HEK293T (cell line): ENCODE results near the gene SAFB.

Experiments used
- CTCF ChIA-PET: fragments of 350-600 bp; formaldehyde crosslinking; extraction: SDS; loops from one replicate; lab custom pipeline; 2021; ENCODE audit warnings: antibody characterized with exemption, inconsistent platforms; lab: Yijun Ruan, JAX
- POLR2A ChIA-PET: fragments of 350-600 bp; formaldehyde crosslinking; extraction: SDS; loops from one replicate; lab custom pipeline; 2020; ENCODE audit warnings: antibody characterized with exemption, inconsistent platforms; lab: Yijun Ruan, JAX
- DNase-seq: peaks from one replicate; pipeline ENCODE4 v3.0.0; 2012; ENCODE audit warnings: mixed read lengths; ENCODE audit errors: extremely low spot score
- ARNT ChIP-seq: fragments of 450-650 bp; IDR thresholded peaks from 2 replicates; pipeline ENCODE4 v1.6.1; 2017; ENCODE audit warnings: mild to moderate bottlenecking
- BHLHE40 ChIP-seq: fragments of 450-650 bp; IDR thresholded peaks from 2 replicates; pipeline ENCODE4 v1.6.1; 2016; ENCODE audit warnings: mild to moderate bottlenecking, moderate library complexity, borderline replicate concordance
- CTBP1 ChIP-seq: fragments of 450-650 bp; IDR thresholded peaks from 2 replicates; pipeline ENCODE4 v1.6.1; 2016; ENCODE audit warnings: borderline replicate concordance
- ELF4 ChIP-seq: fragments of 450-650 bp; IDR thresholded peaks from 2 replicates; pipeline ENCODE4 v1.6.1; 2017; ENCODE audit warnings: antibody characterized with exemption
- FOXA1 ChIP-seq: fragments of 450-650 bp; IDR thresholded peaks from 2 replicates; pipeline ENCODE4 v1.6.1; 2016; ENCODE audit warnings: mild to moderate bottlenecking
- FOXK2 ChIP-seq: fragments of 450-650 bp; IDR thresholded peaks from 2 replicates; pipeline ENCODE4 v1.6.1; 2016; ENCODE audit warnings: mild to moderate bottlenecking
- FOXM1 ChIP-seq: fragments of 450-650 bp; IDR thresholded peaks from 2 replicates; pipeline ENCODE4 v1.6.1; 2017; ENCODE audit warnings: mild to moderate bottlenecking, borderline replicate concordance
- HDGF ChIP-seq: fragments of 450-650 bp; IDR thresholded peaks from 2 replicates; pipeline ENCODE4 v1.6.1; 2017; ENCODE audit warnings: antibody characterized with exemption, borderline replicate concordance
- L3MBTL2 ChIP-seq: fragments of 450-650 bp; conservative IDR thresholded peaks from 2 replicates; pipeline ENCODE4 v1.6.1; 2016; ENCODE audit warnings: mild to moderate bottlenecking
- LEF1 ChIP-seq: fragments of 450-650 bp; IDR thresholded peaks from 2 replicates; pipeline ENCODE4 v1.6.1; 2017; ENCODE audit warnings: mild to moderate bottlenecking, borderline replicate concordance
- NFRKB ChIP-seq: fragments of 450-650 bp; IDR thresholded peaks from 2 replicates; pipeline ENCODE4 v1.6.1; 2016; ENCODE audit warnings: mild to moderate bottlenecking, moderate library complexity
- SP1 ChIP-seq: fragments of 450-650 bp; IDR thresholded peaks from 2 replicates; pipeline ENCODE4 v1.6.1; 2017
- SUZ12 ChIP-seq: fragments of 450-650 bp; IDR thresholded peaks from 2 replicates; pipeline ENCODE4 v1.6.1; 2016; ENCODE audit warnings: mild to moderate bottlenecking
- TARDBP ChIP-seq: fragments of 450-650 bp; IDR thresholded peaks from 2 replicates; pipeline ENCODE4 v1.6.1; 2016
- ZNF384 ChIP-seq: fragments of 450-650 bp; IDR thresholded peaks from 2 replicates; pipeline ENCODE4 v1.6.1; 2016
- TF ChIP-seq, protein P1 (sequence below): fragments of 450-650 bp; IDR thresholded peaks from 2 replicates; pipeline ENCODE4 v1.6.1; 2016

SAFB gene

DNA sequence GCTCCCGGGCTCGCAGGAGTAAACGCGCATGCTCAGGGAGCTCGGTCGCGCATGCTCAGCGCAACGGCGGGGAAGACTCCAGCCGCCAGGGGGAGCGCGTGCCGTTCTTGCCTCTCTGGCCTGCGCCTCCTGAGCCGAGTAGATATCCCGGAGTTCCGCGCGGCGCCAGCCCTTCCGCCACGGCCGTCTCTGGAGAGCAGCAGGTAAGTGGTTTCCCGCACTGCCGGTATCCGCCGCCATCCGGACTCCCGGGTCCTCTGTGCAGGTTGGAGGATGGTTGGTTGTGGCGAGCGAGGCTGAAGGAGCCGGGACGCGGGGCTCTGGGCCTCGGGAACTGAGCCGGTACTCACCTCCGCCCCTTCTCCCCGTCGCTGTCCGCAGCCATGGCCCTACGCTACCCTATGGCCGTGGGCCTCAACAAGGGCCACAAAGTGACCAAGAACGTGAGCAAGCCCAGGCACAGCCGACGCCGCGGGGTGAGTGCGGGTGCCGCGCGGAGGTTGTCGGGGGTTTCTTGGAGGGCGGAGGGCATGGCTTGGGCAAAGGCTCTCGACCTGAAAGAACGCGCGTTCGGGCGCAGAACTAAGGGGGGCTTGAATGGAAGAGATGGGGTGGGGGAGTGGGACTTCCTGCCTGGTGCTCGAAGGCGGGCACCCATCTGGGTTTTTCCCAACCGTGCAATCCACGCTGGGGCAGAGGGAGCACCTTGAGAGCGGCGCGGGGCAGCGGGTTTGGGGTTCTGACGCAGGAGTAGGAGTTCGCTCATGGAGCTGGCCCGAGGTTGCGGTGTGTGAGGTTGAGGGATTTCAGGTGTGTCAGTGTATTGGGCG, 67.5 kb downstream of the SAFB start, which contains the start of gene RPL36:
Gene RPL36, plus strand, starts transcription at position 171 of the 830 bp plus-strand sequence. Its CDS starts 213 bp downstream, at position 384.
- DNase-seq, result peak; percentile 92
- POLR2A ChIA-PET, result interaction anchor here (0.6 to 4.2 kb wide), 29 partner anchors 8 to 332 kb away, joined by 3 to 49 read pairs (median 4); partner anchors contain the start of genes CATSPERD, DUS3L, HSD11B1L and LONP1
- CTCF ChIA-PET, result interaction anchor here (0.7 to 1.6 kb wide), 9 partner anchors 17 to 138 kb away, joined by 3 to 6 read pairs (median 4); partner anchors contain the start of genes CATSPERD and LONP1
- TF ChIP-seq BHLHE40, result no peak
- TF ChIP-seq FOXA1, result no peak
- TF ChIP-seq ELF4, result peak; percentile 96
- TF ChIP-seq TARDBP, result peak; percentile 42; the same call in 1 of the 2 replicates
- TF ChIP-seq LEF1, result peak; percentile 76; the same call in 1 of the 2 replicates
- TF ChIP-seq ARNT, result peak; percentile 51; the same call in 1 of the 2 replicates
- no peak for TF ChIP-seq SP1
- TF ChIP-seq ZNF384, result no peak
- no peak for TF ChIP-seq SUZ12
- TF ChIP-seq, protein P1, sequence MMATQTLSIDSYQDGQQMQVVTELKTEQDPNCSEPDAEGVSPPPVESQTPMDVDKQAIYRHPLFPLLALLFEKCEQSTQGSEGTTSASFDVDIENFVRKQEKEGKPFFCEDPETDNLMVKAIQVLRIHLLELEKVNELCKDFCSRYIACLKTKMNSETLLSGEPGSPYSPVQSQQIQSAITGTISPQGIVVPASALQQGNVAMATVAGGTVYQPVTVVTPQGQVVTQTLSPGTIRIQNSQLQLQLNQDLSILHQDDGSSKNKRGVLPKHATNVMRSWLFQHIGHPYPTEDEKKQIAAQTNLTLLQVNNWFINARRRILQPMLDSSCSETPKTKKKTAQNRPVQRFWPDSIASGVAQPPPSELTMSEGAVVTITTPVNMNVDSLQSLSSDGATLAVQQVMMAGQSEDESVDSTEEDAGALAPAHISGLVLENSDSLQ, result no peak

DNA sequence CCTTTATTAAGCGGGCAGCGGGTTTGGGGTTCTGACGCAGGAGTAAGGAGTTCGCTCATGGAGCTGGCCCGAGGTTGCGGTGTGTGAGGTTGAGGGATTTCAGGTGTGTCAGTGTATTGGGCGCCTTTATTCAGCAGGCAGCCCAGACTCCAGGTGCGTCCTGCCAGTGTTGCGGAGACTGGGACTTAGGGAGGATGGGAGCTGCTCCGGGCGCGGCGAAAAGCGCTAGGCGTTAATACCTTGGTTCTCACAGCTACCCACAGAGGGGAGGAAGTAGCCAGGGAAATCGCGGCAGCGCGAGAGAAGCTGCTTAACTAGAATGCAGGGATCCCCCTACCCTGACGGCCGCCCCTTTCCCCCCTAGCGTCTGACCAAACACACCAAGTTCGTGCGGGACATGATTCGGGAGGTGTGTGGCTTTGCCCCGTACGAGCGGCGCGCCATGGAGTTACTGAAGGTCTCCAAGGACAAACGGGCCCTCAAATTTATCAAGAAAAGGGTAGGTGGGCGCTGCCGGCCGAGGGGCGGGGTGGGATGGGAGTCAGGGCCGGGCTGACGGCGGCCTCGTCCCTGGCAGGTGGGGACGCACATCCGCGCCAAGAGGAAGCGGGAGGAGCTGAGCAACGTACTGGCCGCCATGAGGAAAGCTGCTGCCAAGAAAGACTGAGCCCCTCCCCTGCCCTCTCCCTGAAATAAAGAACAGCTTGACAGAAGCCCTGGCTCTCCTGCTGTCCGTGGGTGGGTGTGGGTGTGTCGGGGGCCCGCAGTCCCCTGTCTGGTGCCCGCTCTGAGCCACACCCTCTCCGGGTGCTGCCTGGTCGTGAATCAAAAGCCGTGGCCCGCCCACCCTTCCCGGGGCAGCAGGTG, 68.3 kb downstream of the SAFB start:
- no peak for TF ChIP-seq ARNT
- no peak for TF ChIP-seq ZNF384
- TF ChIP-seq L3MBTL2, result no peak
- no peak for TF ChIP-seq CTBP1
- TF ChIP-seq FOXK2, result no peak
- no peak for TF ChIP-seq LEF1
- TF ChIP-seq HDGF, result no peak
- POLR2A ChIA-PET, result interaction anchor here (0.7 to 1.7 kb wide), 10 partner anchors 12 to 331 kb away, joined by 3 to 35 read pairs (median 4); partner anchors contain the start of genes CATSPERD, DUS3L, LONP1 and SAFB
- no peak for DNase-seq
- CTCF ChIA-PET, result no interaction called here

DNA sequence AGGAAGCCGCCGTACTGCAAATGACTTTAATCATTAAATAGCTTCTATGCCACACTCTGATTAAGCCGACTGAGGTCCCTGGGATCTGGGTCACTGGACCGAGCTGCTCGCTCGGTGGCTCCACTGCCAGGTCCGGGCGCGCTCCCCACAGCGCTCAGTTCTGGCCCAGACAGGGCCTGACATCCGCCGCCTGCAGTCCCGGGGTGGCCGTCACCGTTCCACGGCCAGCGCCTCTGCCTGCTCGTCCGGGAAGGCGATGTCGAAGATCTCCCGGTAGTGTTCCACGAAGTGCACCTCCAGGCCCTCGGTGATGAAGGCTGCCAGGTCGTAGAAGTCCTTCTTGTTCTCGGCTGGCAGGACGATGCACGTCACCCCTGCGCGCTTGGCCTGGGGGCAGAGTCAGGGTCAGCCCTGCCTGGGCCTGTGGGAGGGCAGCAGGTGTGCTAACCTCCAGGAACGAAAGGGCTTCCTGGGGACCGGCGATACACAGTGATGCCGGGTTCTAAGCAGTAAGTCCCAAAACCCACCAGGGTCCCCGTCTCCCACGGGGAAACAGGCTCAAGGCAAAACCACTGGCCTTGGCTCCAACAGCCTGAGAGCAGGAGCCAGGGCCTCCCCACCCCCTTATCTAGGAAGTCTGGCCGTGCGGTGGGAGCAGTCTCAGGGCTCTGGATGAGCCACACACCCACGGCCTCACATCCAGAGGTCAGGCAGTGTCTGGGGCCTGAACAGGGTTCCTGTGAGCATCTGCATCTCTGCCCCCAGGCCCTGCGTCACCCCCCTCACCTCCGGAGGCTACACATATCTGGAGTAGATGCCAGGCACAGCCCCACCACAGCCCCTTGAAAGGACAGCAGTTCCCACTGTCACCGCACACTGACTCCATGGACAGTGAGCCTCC, 69.2 kb downstream of the SAFB start:
- POLR2A ChIA-PET, result interaction anchor here (0.8 to 2.4 kb wide), 8 partner anchors 13 to 330 kb away, joined by 3 to 35 read pairs (median 5); partner anchors contain the start of genes CATSPERD, DUS3L, LONP1 and SAFB
- TF ChIP-seq FOXM1 (no peak), TARDBP (no peak), ZNF384 (no peak), ARNT (no peak), BHLHE40 (no peak), SP1 (no peak)
- no peak for DNase-seq
- CTCF ChIA-PET, result no interaction called here

DNA sequence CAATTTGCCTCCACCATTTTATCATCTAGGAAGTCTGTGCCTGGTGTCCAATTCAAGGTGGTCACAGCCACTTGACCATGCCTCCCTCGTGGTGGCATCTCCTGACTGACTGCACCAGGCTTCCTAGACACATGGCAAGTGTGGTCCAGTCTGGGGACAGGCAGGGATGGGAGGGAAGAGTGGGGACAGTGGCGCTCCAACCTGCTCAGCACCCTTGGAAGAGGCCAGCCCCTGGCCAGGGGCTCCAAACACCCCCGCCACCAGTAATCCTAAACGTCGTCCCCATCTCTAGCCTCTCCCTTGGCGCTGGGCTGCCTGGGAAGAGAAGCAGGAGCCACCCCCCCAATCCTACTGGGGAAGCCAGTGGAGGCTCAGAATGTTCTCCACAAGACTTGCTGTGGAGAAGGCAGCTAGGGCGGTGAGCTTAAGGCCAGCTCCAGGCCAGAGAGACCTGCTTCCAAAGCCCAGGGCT, 69.9 kb downstream of the SAFB start:
- CTCF ChIA-PET, result no interaction called here
- TF ChIP-seq SP1 (no peak), BHLHE40 (no peak), FOXM1 (no peak), NFRKB (no peak), FOXA1 (no peak), TARDBP (no peak), FOXK2 (no peak), LEF1 (no peak), L3MBTL2 (no peak), CTBP1 (no peak), ZNF384 (no peak), SUZ12 (no peak), ELF4 (no peak), HDGF (no peak), ARNT (no peak)
- TF ChIP-seq, protein P1, result no peak
- DNase-seq, result no peak
- POLR2A ChIA-PET, result interaction anchor here (1.3 to 2.4 kb wide), 2 partner anchors 26 to 27 kb away, joined by 6 to 12 read pairs; partner anchors contain the start of genes CATSPERD and LONP1
